ENCODE data around the gene SLC25A13.
A peak's percentile ranks its signal among the peaks of the same experiment; 100 is the strongest.

SLC25A13 gene

DNA sequence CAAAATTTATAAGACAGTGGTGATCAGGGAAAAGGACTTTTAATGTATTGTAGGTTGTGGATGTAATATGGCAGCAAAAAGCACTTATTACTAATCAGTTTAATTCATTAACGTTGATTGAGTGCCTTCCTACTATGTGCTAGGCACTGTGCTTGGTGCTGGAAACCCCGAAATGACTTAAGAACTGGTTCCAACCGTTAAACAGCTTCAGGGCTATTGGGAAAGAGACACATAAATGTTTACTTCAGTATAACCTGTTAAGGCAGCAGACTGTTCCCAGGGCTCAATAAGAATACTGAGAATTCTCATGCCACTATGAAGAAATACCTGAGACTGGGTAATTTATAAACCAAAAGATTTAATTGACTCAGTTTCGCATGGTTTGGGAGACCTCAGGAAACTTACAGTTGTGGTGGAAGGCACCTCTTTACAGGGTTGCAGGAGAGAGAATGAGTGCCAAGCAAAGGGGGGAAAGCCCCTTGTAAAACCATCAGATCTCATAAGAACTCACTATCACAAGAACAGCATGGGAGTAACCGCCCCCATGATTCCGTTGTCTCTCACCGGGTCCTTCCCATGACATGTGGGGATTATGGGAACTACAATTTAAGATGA, 1.1 kb upstream of the SLC25A13 start:
- no peak for DNase-seq

- no peak for DNase-seq
Measured at GRCh38 chr7:96322373-96322695, 436 bp upstream of the SLC25A13 start.

DNA sequence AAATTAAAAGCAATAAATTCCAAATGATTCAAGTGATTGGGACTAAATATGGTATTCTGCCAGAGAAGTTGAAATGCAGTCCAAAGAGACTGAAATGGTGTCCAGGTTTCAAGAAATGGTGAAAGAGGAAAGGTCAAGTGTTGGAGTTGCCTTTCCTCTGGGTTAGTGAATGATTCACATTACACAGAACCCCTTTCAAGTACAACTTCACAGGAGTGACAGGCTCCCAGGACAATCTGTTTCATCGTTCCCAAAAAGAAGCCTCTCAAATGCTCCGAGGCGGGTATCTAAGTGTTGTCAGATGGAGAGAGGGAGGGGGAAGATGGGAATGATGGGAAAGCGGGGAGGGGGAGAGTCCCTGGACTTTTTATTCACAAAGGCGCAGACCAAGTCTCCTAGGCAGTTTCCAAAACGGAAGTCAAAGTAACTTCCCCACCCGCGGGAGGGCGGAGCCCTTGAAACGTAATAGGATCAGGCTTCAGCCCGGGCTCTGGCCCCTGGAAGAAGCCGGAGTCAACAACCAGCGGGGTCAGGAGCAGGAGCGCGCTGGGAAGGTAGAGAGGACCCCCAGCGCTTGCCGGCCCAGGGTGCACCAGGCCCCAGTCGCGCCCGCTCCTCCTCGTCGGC, 754 bp downstream of the SLC25A13 start:
- peak; percentile 81 for DNase-seq

DNA sequence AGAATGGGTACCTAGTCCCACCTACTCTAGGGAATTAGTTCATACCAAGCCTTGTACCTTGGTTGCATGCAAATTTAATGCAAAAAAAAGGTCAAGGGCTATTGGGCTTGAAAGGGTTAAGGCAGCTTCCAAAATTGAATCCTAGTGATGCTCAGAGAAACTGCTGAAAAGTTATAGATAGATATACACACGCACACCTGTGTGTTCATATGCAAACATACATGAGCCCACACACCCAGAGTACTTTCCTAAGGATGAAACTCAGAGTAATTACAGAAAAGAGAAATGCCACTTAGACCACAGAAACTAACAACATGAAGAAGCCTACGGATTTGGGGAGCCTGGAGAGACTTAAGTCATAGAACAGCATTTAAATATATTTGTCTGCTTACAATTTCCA, 1.5 kb downstream of the SLC25A13 start:
- no peak for DNase-seq

- DNase-seq, result no peak
Measured at GRCh38 chr7:96319439-96319838, 2.5 kb downstream of the SLC25A13 start.

DNA sequence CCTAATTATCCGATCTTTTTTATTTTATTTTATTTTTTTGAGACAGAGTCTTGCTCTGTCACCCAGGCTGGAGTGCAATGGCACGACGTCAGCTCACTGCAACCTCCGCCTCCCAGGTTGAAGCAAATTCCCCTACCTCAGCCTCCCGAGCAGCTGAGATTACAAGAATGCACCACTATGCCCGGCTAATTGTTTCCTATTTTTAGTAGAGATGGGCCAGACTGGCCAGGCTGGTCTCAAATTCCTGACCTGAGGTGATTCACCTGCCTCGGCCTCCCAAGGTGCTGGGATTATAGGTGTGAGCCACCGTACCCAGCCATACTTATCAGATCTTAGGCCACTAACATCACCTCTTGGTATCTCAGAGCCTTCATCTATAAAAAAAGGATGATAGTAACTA, 4.9 kb downstream of the SLC25A13 start:
- no peak for DNase-seq

- no peak for DNase-seq
Measured at GRCh38 chr7:96315125-96315512, 6.8 kb downstream of the SLC25A13 start.

- no peak for DNase-seq
Measured at GRCh38 chr7:96314402-96315124, 7.3 kb downstream of the SLC25A13 start.

DNA sequence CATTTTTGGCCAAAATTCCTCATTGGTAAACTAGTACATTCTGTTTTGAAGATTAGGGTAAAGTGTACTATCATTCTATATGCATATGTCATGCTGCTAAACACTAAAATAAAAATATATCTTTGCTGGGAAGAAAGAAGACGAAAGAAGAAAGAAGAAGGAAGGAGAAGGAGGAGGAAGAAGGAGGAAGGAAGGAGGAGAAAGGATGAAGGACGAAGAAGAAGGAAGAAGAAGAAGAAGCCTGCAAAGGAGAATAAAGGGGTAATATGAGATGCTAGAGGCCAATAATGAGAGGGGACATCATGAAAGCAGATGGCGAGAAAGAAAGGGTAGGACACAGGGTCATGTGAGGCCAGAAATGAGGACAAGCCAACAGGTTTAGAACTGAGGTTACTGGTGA, 8.0 kb downstream of the SLC25A13 start:
- DNase-seq, result no peak

GRCh38 chr7:96312502-96312901, 9.4 kb downstream of the SLC25A13 start:
- no peak for DNase-seq

DNA sequence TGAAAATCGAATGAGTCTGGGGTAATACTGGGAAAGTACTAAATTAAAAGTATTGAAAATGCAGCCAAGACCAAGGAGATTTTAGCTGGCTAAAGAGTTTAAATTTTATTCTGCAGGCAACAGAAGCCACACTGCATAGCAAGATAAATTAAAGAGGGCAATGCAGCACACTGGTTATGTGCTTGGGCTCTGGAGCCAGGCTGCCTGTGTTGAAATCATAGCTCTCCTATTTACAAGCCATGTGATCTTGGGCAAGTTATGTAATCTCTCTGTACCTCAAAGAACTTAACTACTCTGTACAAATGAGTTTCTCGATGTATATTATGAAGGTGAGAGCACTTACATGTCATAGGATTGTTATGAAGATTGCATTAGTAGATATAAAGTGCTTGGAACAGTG, 9.9 kb downstream of the SLC25A13 start:
- DNase-seq, result no peak

DNA sequence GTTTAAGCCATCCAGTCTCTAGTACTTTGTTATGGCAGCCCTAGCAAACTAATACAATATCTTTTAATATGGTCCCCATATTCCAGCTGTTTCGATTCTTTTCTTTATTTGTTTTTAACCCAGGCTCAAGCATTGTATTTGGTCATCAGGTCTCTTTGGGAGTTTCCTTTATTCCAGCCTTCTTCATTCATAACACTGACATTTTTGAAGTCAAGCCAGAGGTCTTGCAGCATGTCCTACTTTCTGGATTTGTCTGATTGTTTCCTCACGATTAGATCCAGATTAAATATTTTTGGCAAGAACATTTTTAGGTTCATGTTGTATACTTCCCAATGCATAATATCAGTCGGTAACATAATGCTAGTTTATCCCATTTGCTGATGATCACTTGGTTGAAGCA, 11.8 kb downstream of the SLC25A13 start:
- no peak for DNase-seq

DNA sequence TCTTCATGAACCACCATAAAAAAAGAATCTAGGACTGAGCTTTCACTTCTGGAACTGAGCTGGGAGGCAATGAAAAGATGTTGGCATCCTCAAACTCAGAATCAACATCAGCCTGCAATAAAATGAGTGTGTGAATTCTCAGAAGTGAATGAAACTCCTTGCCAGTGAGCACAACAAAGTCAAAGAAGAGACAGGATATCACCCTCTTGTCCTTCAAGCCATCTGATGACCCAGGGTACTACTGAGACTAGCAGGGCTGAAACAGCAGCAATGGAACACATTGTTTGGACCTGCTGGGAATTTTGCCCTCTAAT, 13.0 kb downstream of the SLC25A13 start:
- DNase-seq, result no peak

- DNase-seq, result no peak
Measured at GRCh38 chr7:96308253-96308949, 13.5 kb downstream of the SLC25A13 start.

DNA sequence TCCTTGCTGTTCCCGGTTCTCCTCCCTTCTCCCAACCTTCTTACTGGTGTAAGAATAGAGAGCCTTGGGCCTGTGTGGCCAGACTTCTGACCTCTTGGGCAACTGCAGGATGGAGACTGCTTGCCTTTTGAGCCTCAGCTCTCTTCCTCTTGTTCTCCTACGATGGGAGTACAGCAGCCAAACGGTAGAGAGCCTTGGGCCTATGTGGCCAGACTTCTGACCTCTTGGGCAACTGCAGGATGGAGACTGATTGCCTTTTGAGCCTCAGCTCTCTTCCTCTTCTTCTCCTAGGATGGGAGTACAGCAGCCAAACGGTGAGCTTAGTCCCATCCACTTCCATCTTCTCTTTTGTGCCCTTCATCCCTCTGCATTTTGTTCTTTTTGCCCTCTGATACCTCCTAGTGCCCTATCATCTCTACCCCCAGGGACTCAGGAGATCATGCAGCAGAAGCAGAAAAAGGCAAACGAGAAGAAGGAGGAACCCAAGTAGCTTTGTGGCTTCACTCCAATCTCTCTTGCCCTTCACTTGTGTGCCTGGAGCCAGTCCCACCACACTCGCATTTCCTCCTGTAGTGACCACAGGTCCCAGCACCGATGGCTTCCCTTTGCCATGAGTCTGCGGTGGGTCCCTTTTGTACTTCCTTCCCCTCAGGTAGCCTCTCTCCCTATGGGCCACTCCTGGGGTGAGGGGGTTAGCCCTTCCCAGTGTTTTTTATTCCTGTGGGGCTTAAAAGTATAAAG, 15.3 kb downstream of the SLC25A13 start:
- no peak for DNase-seq

GRCh38 chr7:96305915-96306314, 16.0 kb downstream of the SLC25A13 start:
- DNase-seq, result no peak

DNA sequence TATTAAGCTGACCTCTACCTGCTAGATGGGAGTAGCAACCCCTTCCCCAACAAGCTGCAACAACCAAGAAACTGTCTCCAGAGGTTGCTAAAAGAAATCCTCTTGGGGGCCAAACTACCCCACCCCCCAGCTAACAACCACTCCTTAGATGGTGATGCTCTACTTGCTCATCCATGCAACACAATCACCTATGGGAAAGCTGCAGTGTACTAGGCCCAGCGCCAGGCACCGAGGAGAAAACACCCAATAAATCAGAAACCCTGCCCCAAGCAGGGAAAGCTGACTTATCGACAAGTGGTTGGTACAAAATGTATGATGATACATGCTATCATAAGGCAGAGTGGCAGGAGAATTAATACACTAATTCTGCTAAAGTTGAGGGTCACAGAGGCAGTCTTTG, 17.3 kb downstream of the SLC25A13 start:
- no peak for DNase-seq

DNA sequence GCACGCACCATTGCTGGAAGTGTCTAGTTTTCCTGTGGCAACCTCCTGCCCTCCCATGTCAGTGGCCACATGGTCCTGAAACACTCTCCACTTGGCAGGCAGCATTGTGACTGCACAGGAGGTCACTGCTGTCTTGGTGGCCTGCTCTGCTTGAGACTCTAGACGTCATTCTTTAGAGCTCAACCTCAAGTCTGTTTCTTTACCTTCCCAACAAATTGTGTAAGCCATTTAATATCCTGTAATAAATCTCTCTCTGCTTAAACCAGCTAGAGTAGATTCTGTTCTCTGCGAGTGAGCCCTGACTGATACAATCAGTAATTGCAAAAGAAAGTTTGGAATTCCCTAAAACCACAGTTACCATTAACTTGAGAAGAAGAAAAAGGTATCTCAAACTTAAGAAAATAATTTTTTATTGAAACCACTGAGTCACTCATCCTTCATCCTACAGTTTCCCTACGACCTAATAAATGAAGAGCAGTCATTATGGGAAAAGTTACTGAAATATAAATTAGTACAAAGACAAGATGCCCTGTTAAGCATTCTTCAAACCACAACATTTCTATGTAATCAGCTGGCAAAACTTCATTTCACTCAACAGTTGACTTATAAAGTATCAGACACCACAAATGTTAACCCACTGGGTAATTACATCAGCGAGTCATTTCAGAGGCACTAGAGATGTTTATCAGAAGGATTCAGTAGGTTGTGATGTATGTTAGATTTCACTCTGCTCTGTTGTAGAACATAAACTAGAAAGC, 18.0 kb downstream of the SLC25A13 start:
- no peak for DNase-seq

DNA sequence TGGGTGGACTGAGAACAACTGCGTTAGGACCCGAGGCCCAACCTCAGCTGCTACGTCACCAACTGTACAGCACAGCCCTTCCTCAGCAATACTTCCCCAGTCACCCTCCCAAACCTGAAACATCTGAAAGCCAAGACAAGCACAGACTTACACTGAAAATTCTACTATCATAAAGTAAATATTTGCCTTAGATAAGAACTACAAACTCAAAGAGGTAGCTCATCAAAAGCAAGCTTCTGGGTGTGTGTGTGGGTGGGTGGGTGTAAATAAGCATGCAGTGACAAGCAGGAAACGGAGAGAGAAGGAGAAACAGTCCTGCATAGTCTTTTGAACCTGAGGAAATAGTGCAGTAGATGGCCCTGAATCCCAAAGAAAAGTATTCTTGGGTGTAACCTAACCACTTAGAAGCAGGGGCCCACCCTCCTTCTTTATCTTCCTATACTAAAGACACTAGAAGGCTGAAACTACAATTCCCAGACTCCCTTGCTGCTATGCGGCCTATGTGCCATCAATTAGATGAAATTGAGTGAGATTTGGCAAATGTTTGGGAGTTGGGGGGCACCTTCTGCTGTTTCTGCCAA, 18.7 kb downstream of the SLC25A13 start:
- no peak for DNase-seq

GRCh38 chr7:96300986-96301385, 20.9 kb downstream of the SLC25A13 start:
- DNase-seq, result no peak

DNA sequence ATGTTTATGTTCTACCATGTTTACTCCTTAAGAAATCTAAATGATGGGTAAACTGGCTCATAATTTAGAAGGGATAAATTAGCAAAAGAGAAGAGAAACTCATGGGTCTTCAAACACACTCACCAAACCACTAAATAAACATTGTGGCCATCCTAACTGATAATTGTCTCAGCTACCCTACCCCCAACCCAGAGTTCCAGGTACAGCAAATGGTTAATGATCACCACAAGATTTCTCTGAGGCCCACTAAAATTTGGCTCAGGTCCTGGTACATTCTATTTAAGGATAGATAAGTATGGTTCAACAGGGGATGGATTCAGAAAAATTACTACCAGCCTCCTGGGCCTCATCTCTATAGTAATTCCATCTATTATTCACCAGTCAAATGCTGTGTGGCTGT, 21.4 kb downstream of the SLC25A13 start:
- DNase-seq, result no peak

- DNase-seq, result no peak
Measured at GRCh38 chr7:96299496-96299895, 22.4 kb downstream of the SLC25A13 start.
